HepG2 (cell line): ENCODE results near the gene CERS6. TPM values are rescaled to one million over a fixed set of nuclear protein-coding genes. Genes with fewer than 3 reads are reported as not detected.
A peak's percentile ranks its signal among the peaks of the same experiment; 100 is the strongest.

Experiments
- ARNT2 ChIP-seq: sonication (generic); formaldehyde crosslinking; IDR thresholded peaks from 2 replicates; pipeline ENCODE4 v1.8.0; 2022; ENCODE audit warnings: mild to moderate bottlenecking, low read depth, missing genetic modification reagents, moderate library complexity
- GATA4 ChIP-seq: sonication (generic); IDR thresholded peaks from 2 replicates; pipeline ENCODE4 v1.6.1; 2016; ENCODE audit warnings: antibody characterized with exemption, low read depth, borderline replicate concordance
- GTF2F1 ChIP-seq: fragments of 150-350 bp; IDR thresholded peaks from 2 replicates; pipeline ENCODE4 v1.6.1; 2014; ENCODE audit warnings: low read length
- ISX ChIP-seq: sonication (generic); formaldehyde crosslinking; conservative IDR thresholded peaks from 2 replicates; pipeline ENCODE4 v1.5.0; 2020; ENCODE audit warnings: missing genetic modification reagents
- MAZ ChIP-seq, 2 experiments: sonication (generic) in 1 of 2; formaldehyde crosslinking in 1 of 2; IDR thresholded peaks; 2 replicates each; pipeline versions ENCODE4 v1.5.0 to v1.6.1; 2012 to 2020; ENCODE audit warnings: low read depth in 2 of 2, mild to moderate bottlenecking in 2 of 2, borderline replicate concordance in 1 of 2, improper control_type of control experiment in 1 of 2, low read length in 1 of 2, missing genetic modification reagents in 1 of 2, moderate library complexity in 1 of 2
- MIXL1 ChIP-seq: IDR thresholded peaks from 2 replicates; pipeline ENCODE4 v1.6.1; 2016
- SALL2 ChIP-seq: sonication (generic); formaldehyde crosslinking; IDR thresholded peaks from 2 replicates; pipeline ENCODE4 v1.8.1; 2023; ENCODE audit warnings: mild to moderate bottlenecking, missing genetic modification reagents, inconsistent platforms
- SAP130 ChIP-seq: IDR thresholded peaks from 2 replicates; pipeline ENCODE4 v1.6.1; 2016; ENCODE audit warnings: low read depth
- SETDB1 ChIP-seq: sonication (generic); formaldehyde crosslinking; IDR thresholded peaks from 2 replicates; pipeline ENCODE4 v1.5.1; 2020; ENCODE audit warnings: missing genetic modification reagents, mild to moderate bottlenecking, borderline replicate concordance
- ZFX ChIP-seq: sonication (generic); formaldehyde crosslinking; IDR thresholded peaks from 2 replicates; pipeline ENCODE4 v1.4.0; 2020; ENCODE audit warnings: mild to moderate bottlenecking, low read depth, missing genetic modification reagents, moderate library complexity
- ZNF10 ChIP-seq: sonication (generic); formaldehyde crosslinking; IDR thresholded peaks from 2 replicates; pipeline ENCODE4 v1.4.0; 2020; ENCODE audit warnings: mild to moderate bottlenecking, low read depth, missing genetic modification reagents, borderline replicate concordance
- ZNF34 ChIP-seq: sonication (generic); formaldehyde crosslinking; IDR thresholded peaks from 2 replicates; pipeline ENCODE4 v1.4.0; 2020; ENCODE audit warnings: mild to moderate bottlenecking, missing genetic modification reagents, borderline replicate concordance
- ZNF557 ChIP-seq: sonication (generic); formaldehyde crosslinking; IDR thresholded peaks from 2 replicates; pipeline ENCODE4 v1.4.0; 2020; ENCODE audit warnings: missing genetic modification reagents
- ZNF572 ChIP-seq: sonication (generic); formaldehyde crosslinking; IDR thresholded peaks from 2 replicates; pipeline ENCODE4 v1.5.1; 2020; ENCODE audit warnings: mild to moderate bottlenecking, missing genetic modification reagents
- ZNF577 ChIP-seq: sonication (generic); formaldehyde crosslinking; IDR thresholded peaks from 2 replicates; pipeline ENCODE4 v1.4.0; 2020; ENCODE audit warnings: mild to moderate bottlenecking, low read depth, missing genetic modification reagents, borderline replicate concordance
- polyA plus RNA-seq, 8 experiments: library from polyadenylated mRNA; depleted of rRNA in 3 of 8; stranded (reverse) in 7 of 8; unstranded in 1 of 8; fragments of >200 nt; fragmentation: Illumina TruSeq in 4 of 8; extraction: Trizol in 4 of 8; gene quantifications; 2 replicates each; pipeline versions ENCODE4 v1.2.1 to v1.2.3, GENCODE V29; 2011 to 2016; ENCODE audit warnings: low read depth in 4 of 8, missing spikeins in 1 of 8, mixed read lengths in 1 of 8; ENCODE audit not compliant: insufficient read depth in 1 of 8
- total RNA-seq, 5 experiments: library from RNA; depleted of rRNA; stranded (reverse); fragments of >200 nt; fragmentation: Illumina TruSeq; extraction: Trizol; gene quantifications; 2 replicates each; pipeline ENCODE4 v1.2.3, GENCODE V29; 2016; ENCODE audit warnings: low read depth in 1 of 5
- TF ChIP-seq, protein P1 (sequence below): sonication (generic); formaldehyde crosslinking; IDR thresholded peaks from 2 replicates; pipeline ENCODE4 v1.4.0; 2020; ENCODE audit warnings: missing genetic modification reagents
- TF ChIP-seq, protein P2 (sequence below): IDR thresholded peaks from 2 replicates; pipeline ENCODE4 v1.6.1; 2016; ENCODE audit warnings: missing biosample characterization, missing genetic modification reagents, low read depth
- TF ChIP-seq, protein P3 (sequence below): IDR thresholded peaks from 2 replicates; pipeline ENCODE4 v1.6.1; 2016; ENCODE audit warnings: low read depth
- TF ChIP-seq, protein P4 (sequence below): sonication (generic); formaldehyde crosslinking; IDR thresholded peaks from 2 replicates; pipeline ENCODE4 v1.4.0; 2020; ENCODE audit warnings: mild to moderate bottlenecking, missing genetic modification reagents
- TF ChIP-seq, protein P5 (sequence below): sonication (generic); formaldehyde crosslinking; IDR thresholded peaks from 2 replicates; pipeline ENCODE4 v1.8.1; 2022; ENCODE audit warnings: low read depth, mild to moderate bottlenecking, missing genetic modification reagents

The CERS6 gene
- total and polyA plus RNA-seq, 2 of the 13 experiments (the other 11 are each of a cell fraction or from before 2014, with no cell fraction given) = 10.1 to 20.3 TPM

DNA sequence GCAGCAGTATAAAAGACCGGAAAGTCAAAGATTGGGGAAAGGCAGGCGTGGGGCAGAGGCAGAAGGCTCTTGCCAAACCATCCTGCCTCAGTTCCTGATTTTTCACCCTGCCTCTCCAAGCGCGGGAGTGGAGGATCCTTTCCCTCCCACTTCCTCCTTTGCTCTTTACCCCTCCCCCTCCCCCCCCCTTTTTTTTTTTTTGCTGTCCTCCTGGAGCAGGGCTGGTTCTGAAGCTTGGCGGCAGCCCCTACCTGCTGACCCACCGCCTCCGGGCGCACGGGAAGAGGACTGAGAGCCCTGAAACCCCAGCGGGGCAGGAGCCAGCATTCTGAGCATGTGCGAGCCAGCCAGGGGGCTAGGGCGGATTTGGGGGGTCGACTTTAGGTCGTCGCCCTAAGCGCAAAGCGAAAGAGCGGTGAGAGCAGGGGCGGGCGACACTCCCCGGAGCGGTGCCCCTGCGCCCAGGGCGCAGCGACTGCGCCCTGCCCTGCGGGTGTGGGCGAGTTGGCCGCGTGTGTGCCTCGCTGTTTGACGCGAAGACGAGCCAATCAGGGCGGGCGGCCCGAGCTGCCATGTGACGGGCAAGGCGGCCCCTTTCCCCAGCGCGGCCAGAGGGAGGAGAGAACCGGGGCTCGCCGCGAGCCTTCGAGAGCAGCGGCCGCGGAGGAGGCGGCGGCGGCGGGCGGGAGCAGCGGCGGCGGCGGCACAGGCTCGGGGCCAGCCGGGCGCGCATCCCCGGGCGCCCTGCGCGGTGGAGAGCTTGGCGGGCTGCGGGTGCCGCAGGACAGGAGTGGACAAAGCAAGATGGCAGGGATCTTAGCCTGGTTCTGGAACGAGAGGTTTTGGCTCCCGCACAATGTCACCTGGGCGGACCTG is at the start of gene CERS6 (continued):
- TF ChIP-seq, protein P1, sequence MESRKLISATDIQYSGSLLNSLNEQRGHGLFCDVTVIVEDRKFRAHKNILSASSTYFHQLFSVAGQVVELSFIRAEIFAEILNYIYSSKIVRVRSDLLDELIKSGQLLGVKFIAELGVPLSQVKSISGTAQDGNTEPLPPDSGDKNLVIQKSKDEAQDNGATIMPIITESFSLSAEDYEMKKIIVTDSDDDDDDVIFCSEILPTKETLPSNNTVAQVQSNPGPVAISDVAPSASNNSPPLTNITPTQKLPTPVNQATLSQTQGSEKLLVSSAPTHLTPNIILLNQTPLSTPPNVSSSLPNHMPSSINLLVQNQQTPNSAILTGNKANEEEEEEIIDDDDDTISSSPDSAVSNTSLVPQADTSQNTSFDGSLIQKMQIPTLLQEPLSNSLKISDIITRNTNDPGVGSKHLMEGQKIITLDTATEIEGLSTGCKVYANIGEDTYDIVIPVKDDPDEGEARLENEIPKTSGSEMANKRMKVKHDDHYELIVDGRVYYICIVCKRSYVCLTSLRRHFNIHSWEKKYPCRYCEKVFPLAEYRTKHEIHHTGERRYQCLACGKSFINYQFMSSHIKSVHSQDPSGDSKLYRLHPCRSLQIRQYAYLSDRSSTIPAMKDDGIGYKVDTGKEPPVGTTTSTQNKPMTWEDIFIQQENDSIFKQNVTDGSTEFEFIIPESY = peak; percentile 73
- no peak for TF ChIP-seq ZNF577
- peak; percentile 89 for TF ChIP-seq GATA4
- TF ChIP-seq ZNF572 (CRISPR knock-in tag) = 0 out of 2 replicates have a peak, but pooled peaks have one; percentile 30
- TF ChIP-seq, protein P2, sequence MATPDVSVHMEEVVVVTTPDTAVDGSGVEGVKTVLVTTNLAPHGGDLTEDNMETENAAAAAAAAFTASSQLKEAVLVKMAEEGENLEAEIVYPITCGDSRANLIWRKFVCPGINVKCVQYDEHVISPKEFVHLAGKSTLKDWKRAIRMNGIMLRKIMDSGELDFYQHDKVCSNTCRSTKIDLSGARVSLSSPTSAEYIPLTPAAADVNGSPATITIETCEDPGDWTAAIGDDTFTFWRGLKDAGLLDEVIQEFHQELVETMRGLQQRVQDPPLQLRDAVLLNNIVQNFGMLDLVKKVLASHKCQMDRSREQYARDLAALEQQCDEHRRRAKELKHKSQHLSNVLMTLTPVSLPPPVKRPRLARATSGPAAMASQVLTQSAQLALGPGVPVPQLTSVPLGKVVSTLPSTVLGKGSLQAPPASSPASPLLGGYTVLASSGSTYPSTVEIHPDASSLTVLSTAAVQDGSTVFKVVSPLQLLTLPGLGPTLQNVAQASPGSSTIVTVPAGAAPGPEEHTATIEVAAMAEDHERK (CRISPR knock-in tag) = 0 out of 2 replicates have a peak, but pooled peaks have one; percentile 15
- TF ChIP-seq ARNT2 (CRISPR knock-in tag) = peak; percentile 99
- TF ChIP-seq ISX (CRISPR knock-in tag) = peak; percentile 95
- no peak for TF ChIP-seq ZNF10 (CRISPR knock-in tag)
- no peak for TF ChIP-seq MAZ (IDR thresholded peaks at IDR 0.05; ENCODE audit: borderline replicate concordance, low read depth, low read length)
- TF ChIP-seq MAZ (CRISPR knock-in tag; IDR thresholded peaks at IDR 0.05; ENCODE audit: low read depth) = peak; percentile 95
- TF ChIP-seq, protein P3, sequence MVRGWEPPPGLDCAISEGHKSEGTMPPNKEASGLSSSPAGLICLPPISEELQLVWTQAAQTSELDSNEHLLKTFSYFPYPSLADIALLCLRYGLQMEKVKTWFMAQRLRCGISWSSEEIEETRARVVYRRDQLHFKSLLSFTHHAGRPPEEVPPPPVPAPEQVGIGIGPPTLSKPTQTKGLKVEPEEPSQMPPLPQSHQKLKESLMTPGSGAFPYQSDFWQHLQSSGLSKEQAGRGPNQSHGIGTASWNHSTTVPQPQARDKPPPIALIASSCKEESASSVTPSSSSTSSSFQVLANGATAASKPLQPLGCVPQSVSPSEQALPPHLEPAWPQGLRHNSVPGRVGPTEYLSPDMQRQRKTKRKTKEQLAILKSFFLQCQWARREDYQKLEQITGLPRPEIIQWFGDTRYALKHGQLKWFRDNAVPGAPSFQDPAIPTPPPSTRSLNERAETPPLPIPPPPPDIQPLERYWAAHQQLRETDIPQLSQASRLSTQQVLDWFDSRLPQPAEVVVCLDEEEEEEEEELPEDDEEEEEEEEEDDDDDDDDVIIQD (CRISPR knock-in tag) = peak; percentile 72; the same call in 1 of the 2 replicates
- peak; percentile 45 for TF ChIP-seq ZFX
- no peak for TF ChIP-seq GTF2F1
- TF ChIP-seq, protein P4, sequence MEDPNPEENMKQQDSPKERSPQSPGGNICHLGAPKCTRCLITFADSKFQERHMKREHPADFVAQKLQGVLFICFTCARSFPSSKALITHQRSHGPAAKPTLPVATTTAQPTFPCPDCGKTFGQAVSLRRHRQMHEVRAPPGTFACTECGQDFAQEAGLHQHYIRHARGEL (CRISPR knock-in tag) = peak; percentile 89; the same call in 1 of the 2 replicates
- peak; percentile 53; the same call in 1 of the 2 replicates for TF ChIP-seq ZNF34 (CRISPR knock-in tag)
- TF ChIP-seq SETDB1 (CRISPR knock-in tag) = peak; percentile 56; the same call in 1 of the 2 replicates
- TF ChIP-seq, protein P5, sequence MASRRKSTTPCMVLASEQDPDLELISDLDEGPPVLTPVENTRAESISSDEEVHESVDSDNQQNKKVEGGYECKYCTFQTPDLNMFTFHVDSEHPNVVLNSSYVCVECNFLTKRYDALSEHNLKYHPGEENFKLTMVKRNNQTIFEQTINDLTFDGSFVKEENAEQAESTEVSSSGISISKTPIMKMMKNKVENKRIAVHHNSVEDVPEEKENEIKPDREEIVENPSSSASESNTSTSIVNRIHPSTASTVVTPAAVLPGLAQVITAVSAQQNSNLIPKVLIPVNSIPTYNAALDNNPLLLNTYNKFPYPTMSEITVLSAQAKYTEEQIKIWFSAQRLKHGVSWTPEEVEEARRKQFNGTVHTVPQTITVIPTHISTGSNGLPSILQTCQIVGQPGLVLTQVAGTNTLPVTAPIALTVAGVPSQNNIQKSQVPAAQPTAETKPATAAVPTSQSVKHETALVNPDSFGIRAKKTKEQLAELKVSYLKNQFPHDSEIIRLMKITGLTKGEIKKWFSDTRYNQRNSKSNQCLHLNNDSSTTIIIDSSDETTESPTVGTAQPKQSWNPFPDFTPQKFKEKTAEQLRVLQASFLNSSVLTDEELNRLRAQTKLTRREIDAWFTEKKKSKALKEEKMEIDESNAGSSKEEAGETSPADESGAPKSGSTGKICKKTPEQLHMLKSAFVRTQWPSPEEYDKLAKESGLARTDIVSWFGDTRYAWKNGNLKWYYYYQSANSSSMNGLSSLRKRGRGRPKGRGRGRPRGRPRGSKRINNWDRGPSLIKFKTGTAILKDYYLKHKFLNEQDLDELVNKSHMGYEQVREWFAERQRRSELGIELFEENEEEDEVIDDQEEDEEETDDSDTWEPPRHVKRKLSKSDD (CRISPR knock-in tag) = no peak; the same call in 1 of the 2 replicates
- peak; percentile 69; the same call in 1 of the 2 replicates for TF ChIP-seq MIXL1 (CRISPR knock-in tag)
- TF ChIP-seq ZNF557 (CRISPR knock-in tag) = peak; percentile 81; the same call in 1 of the 2 replicates
- TF ChIP-seq SAP130 = peak; percentile 82
- peak; percentile 84 for TF ChIP-seq SALL2 (CRISPR knock-in tag)
